HCT116 (cell line): Measurements from ENCODE around the gene P2RY12. TPM values are rescaled to one million over a fixed set of nuclear protein-coding genes. Genes with fewer than 3 reads are reported as not detected.

Experiments used
- ATAC-seq: fragments of 200-7000 bp; cut with Tn5 transposase; 2 replicates; pipeline ENCODE4 v1.9.1; 2020; ENCODE audit warnings: mild to moderate bottlenecking, moderate library complexity
- BruUV-seq: library from RNA; stranded (reverse); fragments of 400-500 nt; replicated peaks from 2 replicates; lab custom pipeline; 2021; lab: Mats Ljungman, UMichigan
- CTCF ChIA-PET: fragments of 300-600 bp; sonication (Branson Sonifier 250); formaldehyde crosslinking; loops from one replicate; lab custom pipeline; 2021; ENCODE audit warnings: antibody characterized with exemption; lab: Charles Lee
- POLR2A ChIA-PET: fragments of 300-600, 350-600 bp; sonication (Branson Sonifier 250); formaldehyde crosslinking; loops from one replicate; lab custom pipeline; 2021; ENCODE audit warnings: antibody characterized with exemption; lab: Charles Lee
- RAD21 ChIA-PET, 2 experiments: fragments of 300-600 bp; sonication (Branson Sonifier 250); formaldehyde crosslinking; loops; one replicate each; lab custom pipeline; 2023; ENCODE audit warnings: low total read pairs in 2 of 2; ENCODE audit not compliant: uncharacterized antibody in 2 of 2, unreplicated experiment in 2 of 2, low non-redundant PET in 1 of 2; lab: Charles Lee
- DNase-seq: peaks from one replicate; pipeline ENCODE4 v3.0.0-alpha.2; 2010; ENCODE audit warnings: low read depth, low spot score
- H2AFZ ChIP-seq: fragments of 200-600 bp; shearing (Covaris generic), sonication (generic); 2 replicates; pipeline ENCODE4 v1.6.1; 2017; ENCODE audit warnings: low read depth, mixed run types, mixed read lengths, antibody characterized with exemption, low read length; ENCODE audit not compliant: poor library complexity, severe bottlenecking
- H3K27ac ChIP-seq: 2 replicates; pipeline ENCODE4 v1.5.1; 2012; ENCODE audit warnings: low read depth, low read length
- H3K27me3 ChIP-seq: fragments of 200-600 bp; sonication (generic); 2 replicates; pipeline ENCODE4 v1.6.1; 2016; ENCODE audit warnings: mixed run types, low read length, mixed read lengths; ENCODE audit not compliant: insufficient read depth
- H3K36me3 ChIP-seq, 2 experiments: fragments of 200-500 bp in 1 of 2; fragments of 200-600 bp in 1 of 2; sonication (Bioruptor generic) in 1 of 2; sonication (generic) in 1 of 2; 2 replicates each; pipeline versions ENCODE4 v1.5.1 to v1.6.1; 2014 to 2016; ENCODE audit warnings: low read length in 2 of 2, inconsistent platforms in 1 of 2, mixed read lengths in 1 of 2, mixed run types in 1 of 2; ENCODE audit not compliant: insufficient read depth in 2 of 2, control insufficient read depth in 1 of 2
- H3K4me1 ChIP-seq, 2 experiments: fragments of 200-600 bp in 1 of 2; sonication (generic) in 1 of 2; 2 replicates each; pipeline versions ENCODE4 v1.5.1 to v1.6.1; 2012 to 2017; ENCODE audit warnings: low read length in 2 of 2, inconsistent platforms in 1 of 2, mild to moderate bottlenecking in 1 of 2, mixed read lengths in 1 of 2, mixed run types in 1 of 2, moderate library complexity in 1 of 2; ENCODE audit not compliant: insufficient read depth in 2 of 2, control insufficient read depth in 1 of 2
- H3K4me2 ChIP-seq: fragments of 200-600 bp; sonication (generic); 2 replicates; pipeline ENCODE4 v1.6.1; 2017; ENCODE audit warnings: mixed run types, low read length, mixed read lengths
- H3K4me3 ChIP-seq, 2 experiments: fragments of 200-600 bp in 1 of 2; sonication (generic) in 1 of 2; replicated peaks in 1 of 2; 2 replicates each; pipeline ENCODE4 v1.5.1; 2011 to 2016; ENCODE audit warnings: low read length in 2 of 2, control low read depth in 1 of 2, low read depth in 1 of 2, mild to moderate bottlenecking in 1 of 2, mixed read lengths in 1 of 2, mixed run types in 1 of 2
- H3K79me2 ChIP-seq: fragments of 200-600 bp; sonication (generic); 2 replicates; pipeline ENCODE4 v1.6.1; 2017; ENCODE audit warnings: mild to moderate bottlenecking, mixed run types, low read length, moderate library complexity, mixed read lengths; ENCODE audit not compliant: insufficient read depth
- H3K9ac ChIP-seq: fragments of 200-600 bp; sonication (generic); 2 replicates; pipeline ENCODE4 v1.6.1; 2016; ENCODE audit warnings: low read length, mixed read lengths
- H3K9me2 ChIP-seq: fragments of 200-600 bp; sonication (generic), shearing (Covaris generic); 2 replicates; pipeline ENCODE4 v1.6.1; 2017; ENCODE audit warnings: mixed run types, mild to moderate bottlenecking, moderate library complexity; ENCODE audit not compliant: insufficient read depth
- H3K9me3 ChIP-seq, 2 experiments: fragments of 200-500 bp in 1 of 2; fragments of 200-600 bp in 1 of 2; sonication (Bioruptor generic) in 1 of 2; sonication (generic) in 1 of 2; 2 replicates each; pipeline ENCODE4 v1.6.1; 2014 to 2017; ENCODE audit warnings: low read length in 2 of 2, mixed read lengths in 2 of 2, inconsistent platforms in 1 of 2, low read depth in 1 of 2, mild to moderate bottlenecking in 1 of 2, mixed run types in 1 of 2, moderate library complexity in 1 of 2; ENCODE audit not compliant: control insufficient read depth in 1 of 2, insufficient read depth in 1 of 2
- H4K20me1 ChIP-seq: fragments of 200-600 bp; sonication (generic), shearing (Covaris generic); 2 replicates; pipeline ENCODE4 v1.6.1; 2017; ENCODE audit warnings: mixed run types, mild to moderate bottlenecking, moderate library complexity; ENCODE audit not compliant: insufficient read depth
- ELF1 ChIP-seq: IDR thresholded peaks from 2 replicates; pipeline ENCODE4 v1.6.1; 2012; ENCODE audit warnings: low read depth, borderline replicate concordance
- JUND ChIP-seq: IDR thresholded peaks from 2 replicates; pipeline ENCODE4 v1.6.1; 2012
- RAD21 ChIP-seq: IDR thresholded peaks from 2 replicates; pipeline ENCODE4 v1.6.1; 2012; ENCODE audit warnings: low read depth, mild to moderate bottlenecking
- SP1 ChIP-seq: IDR thresholded peaks from 2 replicates; pipeline ENCODE4 v1.6.1; 2012; ENCODE audit warnings: low read depth
- TCF7L2 ChIP-seq: IDR thresholded peaks from 2 replicates; pipeline ENCODE4 v1.7.0; 2011; ENCODE audit warnings: borderline replicate concordance, inconsistent platforms; ENCODE audit not compliant: insufficient read depth, insufficient read length; ENCODE audit errors: extremely low read depth
- ZBTB33 ChIP-seq: IDR thresholded peaks from 2 replicates; pipeline ENCODE4 v1.6.1; 2011; ENCODE audit warnings: mild to moderate bottlenecking, low read length, moderate library complexity; ENCODE audit not compliant: insufficient replicate concordance; ENCODE audit errors: extremely low read depth
- intact Hi-C: fragments of 100-400 bp; cut with micrococcal nuclease; formaldehyde crosslinking; loops from 2 replicates; pipeline ENCODE4 v1.10.0; 2022
- total RNA-seq: library from RNA; stranded (reverse); gene quantifications from one replicate; pipeline ENCODE4 v1.2.1, GENCODE V29; 2021; ENCODE audit not compliant: unreplicated experiment
- TF ChIP-seq, protein P1 (sequence below): IDR thresholded peaks from 2 replicates; pipeline ENCODE4 v1.6.1; 2012
- TF ChIP-seq, protein P2 (sequence below): IDR thresholded peaks from 2 replicates; pipeline ENCODE4 v1.6.1; 2012

The P2RY12 gene
- total RNA-seq, 1 experiment from 2014 or later: not detected

DNA sequence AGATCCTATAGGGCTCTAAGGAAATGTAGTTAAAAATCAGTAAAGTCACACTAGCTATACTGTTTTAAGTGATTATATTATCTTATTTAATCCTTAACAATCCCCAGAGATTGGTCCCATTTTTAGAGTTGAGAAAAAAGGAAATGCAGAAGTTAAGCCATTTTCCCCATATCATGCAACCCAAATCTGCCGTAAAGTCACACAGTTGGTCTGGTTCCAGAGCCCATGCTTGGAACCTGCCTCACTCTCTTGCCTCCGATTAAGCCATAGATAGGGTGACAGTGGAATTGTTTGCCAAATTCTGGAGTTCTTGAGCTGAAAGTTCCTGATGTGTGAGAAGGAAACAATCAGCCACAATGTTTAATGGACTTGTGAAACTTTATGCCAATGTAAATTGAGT is 52.9 kb downstream of the P2RY12 start:
- Histone ChIP-seq H2AFZ (no peak overlapping the region), H3K4me3 (no peak overlapping the region), H3K9me3 (no peaks in the 10 kb centered on the region), H3K4me1 (peaks cover 15 to 22% of the 10 kb centered on the region in 2 experiments), H3K79me2 (no peaks in the 10 kb centered on the region), H3K4me2 (no peak overlapping the region), H3K27me3 (no peaks in the 10 kb centered on the region), H3K9ac (no peak overlapping the region), H3K9me2 (no peaks in the 10 kb centered on the region), H3K36me3 (no peaks in the 10 kb centered on the region), H3K27ac (no peak overlapping the region), H4K20me1 (no peaks in the 10 kb centered on the region)
- ATAC-seq (no peak), DNase-seq (no peak)
- ChIA-PET RAD21 (no interaction called here), POLR2A (interaction anchor here (0.6 kb wide), 1 partner anchor 569 kb away, joined by 6 read pairs; the partner anchor contains the start of gene SIAH2), CTCF (no interaction called here)
- intact Hi-C loops: no loop called here
- TF ChIP-seq, protein P1, sequence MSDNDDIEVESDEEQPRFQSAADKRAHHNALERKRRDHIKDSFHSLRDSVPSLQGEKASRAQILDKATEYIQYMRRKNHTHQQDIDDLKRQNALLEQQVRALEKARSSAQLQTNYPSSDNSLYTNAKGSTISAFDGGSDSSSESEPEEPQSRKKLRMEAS: no peak
- TF ChIP-seq ELF1: no peak
- TF ChIP-seq RAD21: no peak
- BruUV-seq: no TSS peak

DNA sequence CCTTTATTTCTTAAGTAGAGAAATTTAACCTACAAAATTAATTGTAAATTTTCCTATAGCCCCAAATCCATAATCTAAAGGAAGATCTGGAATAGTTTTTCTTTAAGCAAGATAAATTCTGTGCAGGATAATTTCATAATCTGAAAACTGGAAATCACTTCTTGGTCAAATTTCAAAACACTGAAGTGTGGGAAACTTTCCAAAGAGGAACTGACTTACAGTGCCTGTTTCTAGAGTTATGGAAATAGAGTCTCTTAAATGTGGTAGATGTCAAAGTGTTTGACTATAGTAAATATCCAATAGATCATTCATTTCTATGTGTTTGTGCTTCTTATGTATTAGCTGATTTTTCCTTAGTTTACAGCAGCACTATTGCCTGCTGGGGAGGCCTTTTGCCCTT is 53.7 kb downstream of the P2RY12 start:
- Histone ChIP-seq H3K9me2 (no peaks in the 10 kb centered on the region), H3K9me3 (no peaks in the 10 kb centered on the region), H4K20me1 (no peaks in the 10 kb centered on the region), H3K4me1 (peaks cover 15 to 22% of the 10 kb centered on the region in 2 experiments), H3K36me3 (no peaks in the 10 kb centered on the region), H3K27ac (no peak overlapping the region), H3K9ac (no peak overlapping the region), H2AFZ (no peak overlapping the region), H3K79me2 (no peaks in the 10 kb centered on the region), H3K27me3 (no peaks in the 10 kb centered on the region), H3K4me2 (no peak overlapping the region), H3K4me3 (no peak overlapping the region)
- DNase-seq (no peak), ATAC-seq (no peak)
- RAD21 ChIA-PET: no interaction called here
- intact Hi-C loops: no loop called here
- CTCF ChIA-PET: no interaction called here
- BruUV-seq: no TSS peak
- POLR2A ChIA-PET: no interaction called here
- TF ChIP-seq TCF7L2 (no peak), JUND (no peak), ZBTB33 (no peak), SP1 (no peak)
- TF ChIP-seq, protein P2, sequence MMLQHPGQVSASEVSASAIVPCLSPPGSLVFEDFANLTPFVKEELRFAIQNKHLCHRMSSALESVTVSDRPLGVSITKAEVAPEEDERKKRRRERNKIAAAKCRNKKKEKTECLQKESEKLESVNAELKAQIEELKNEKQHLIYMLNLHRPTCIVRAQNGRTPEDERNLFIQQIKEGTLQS: no peak
